Prostate gland (tissue), 2 donors: Measurements from ENCODE around the gene LGMN.

Source experiments
- CTCF ChIP-seq, 4 experiments: fragments of 200-600 bp in 2 of 4; fragments of 450-650 bp in 2 of 4; sonication (generic) in 2 of 4; IDR thresholded peaks; 1 replicate in 3 of 4; 2 replicates in 1 of 4; pipeline ENCODE4 v1.5.1; 2016 to 2019; ENCODE audit warnings: antibody characterized with exemption in 4 of 4, mild to moderate bottlenecking in 2 of 4, moderate library complexity in 2 of 4
- POLR2AphosphoS5 ChIP-seq: sonication (generic); formaldehyde crosslinking; IDR thresholded peaks from one replicate; pipeline ENCODE4 v1.6.1; 2017; ENCODE audit warnings: antibody characterized with exemption

GRCh38 chr14:92748259-92749016 is at the start of gene LGMN:
- TF ChIP-seq CTCF (IDR thresholded peaks at IDR 0.05) (peak in 2 of 4 experiments; percentile 15 to 16), POLR2AphosphoS5 (peak; percentile 98)
